HepG2 (cell line): ENCODE data around the gene ART4. TPM values are rescaled to one million over a fixed set of nuclear protein-coding genes. Genes with fewer than 3 reads are reported as not detected.

ENCODE experiments used
- BCLAF1 ChIP-seq: fragments of 450-650 bp; IDR thresholded peaks from 2 replicates; pipeline ENCODE4 v1.6.1; 2017; ENCODE audit warnings: mild to moderate bottlenecking
- CBX2 ChIP-seq, 2 experiments: fragments of 200-600 bp in 1 of 2; sonication (generic); formaldehyde crosslinking in 1 of 2; IDR thresholded peaks; 2 replicates each; pipeline versions ENCODE4 v1.7.0 to v1.8.1; 2018 to 2022; ENCODE audit warnings: low read depth in 2 of 2, low read length in 1 of 2, mild to moderate bottlenecking in 1 of 2, missing genetic modification reagents in 1 of 2
- KLF12 ChIP-seq: sonication (generic); formaldehyde crosslinking; IDR thresholded peaks from 2 replicates; pipeline ENCODE4 v1.4.0; 2020; ENCODE audit warnings: missing genetic modification reagents, borderline replicate concordance
- KLF15 ChIP-seq: sonication (generic); formaldehyde crosslinking; IDR thresholded peaks from 2 replicates; pipeline ENCODE4 v1.8.1; 2023; ENCODE audit warnings: borderline replicate concordance, mild to moderate bottlenecking, inconsistent platforms, missing genetic modification reagents, mixed read lengths
- MAZ ChIP-seq, 2 experiments: sonication (generic) in 1 of 2; formaldehyde crosslinking in 1 of 2; IDR thresholded peaks; 2 replicates each; pipeline versions ENCODE4 v1.5.0 to v1.6.1; 2012 to 2020; ENCODE audit warnings: low read depth in 2 of 2, mild to moderate bottlenecking in 2 of 2, borderline replicate concordance in 1 of 2, improper control_type of control experiment in 1 of 2, low read length in 1 of 2, missing genetic modification reagents in 1 of 2, moderate library complexity in 1 of 2
- MTERF4 ChIP-seq: sonication (generic); formaldehyde crosslinking; IDR thresholded peaks from 2 replicates; pipeline ENCODE4 v1.8.0; 2023; ENCODE audit warnings: mild to moderate bottlenecking, missing genetic modification reagents
- NR2F6 ChIP-seq, 2 experiments: IDR thresholded peaks; 2 replicates each; pipeline ENCODE4 v1.6.1; 2016; ENCODE audit warnings: antibody characterized with exemption in 1 of 2, mild to moderate bottlenecking in 1 of 2
- POGZ ChIP-seq: sonication (generic); formaldehyde crosslinking; IDR thresholded peaks from 2 replicates; pipeline ENCODE4 v1.4.0; 2020; ENCODE audit warnings: mild to moderate bottlenecking, missing genetic modification reagents
- SMC3 ChIP-seq: IDR thresholded peaks from 2 replicates; pipeline ENCODE4 v1.6.1; 2011; ENCODE audit warnings: low read length, improper control_type of control experiment
- SYNCRIP ChIP-seq: fragments of 200-400 bp; formaldehyde crosslinking; IDR thresholded peaks from 2 replicates; pipeline ENCODE4 v1.6.1; 2018; ENCODE audit warnings: mild to moderate bottlenecking, low read depth, low read length; ENCODE audit not compliant: insufficient read depth
- ZBTB34 ChIP-seq: sonication (generic); formaldehyde crosslinking; IDR thresholded peaks from 2 replicates; pipeline ENCODE4 v1.8.0; 2022; ENCODE audit warnings: mild to moderate bottlenecking, missing genetic modification reagents
- ZEB1 ChIP-seq: IDR thresholded peaks from 2 replicates; pipeline ENCODE4 v1.6.1; 2012; ENCODE audit warnings: mild to moderate bottlenecking, low read depth, inconsistent platforms; ENCODE audit not compliant: insufficient replicate concordance
- ZNF263 ChIP-seq: sonication (generic); formaldehyde crosslinking; IDR thresholded peaks from 2 replicates; pipeline ENCODE4 v1.4.0; 2020; ENCODE audit warnings: missing genetic modification reagents
- ZNF281 ChIP-seq: sonication (generic); formaldehyde crosslinking; IDR thresholded peaks from 2 replicates; pipeline ENCODE4 v1.4.0; 2020; ENCODE audit warnings: missing genetic modification reagents, borderline replicate concordance
- ZNF296 ChIP-seq: sonication (generic); formaldehyde crosslinking; conservative IDR thresholded peaks from 2 replicates; pipeline ENCODE4 v1.5.0; 2020; ENCODE audit warnings: mild to moderate bottlenecking, missing genetic modification reagents
- ZNF775 ChIP-seq: sonication (generic); formaldehyde crosslinking; IDR thresholded peaks from 2 replicates; pipeline ENCODE4 v1.4.0; 2020; ENCODE audit warnings: missing genetic modification reagents, mild to moderate bottlenecking, moderate library complexity, borderline replicate concordance
- ZSCAN12 ChIP-seq: sonication (generic); formaldehyde crosslinking; IDR thresholded peaks from 2 replicates; pipeline ENCODE4 v1.9.0; 2021; ENCODE audit warnings: mild to moderate bottlenecking, missing genetic modification reagents
- polyA plus RNA-seq, 8 experiments: library from polyadenylated mRNA; depleted of rRNA in 3 of 8; stranded (reverse) in 7 of 8; unstranded in 1 of 8; fragments of >200 nt; fragmentation: Illumina TruSeq in 4 of 8; extraction: Trizol in 4 of 8; gene quantifications; 2 replicates each; pipeline versions ENCODE4 v1.2.1 to v1.2.3, GENCODE V29; 2011 to 2016; ENCODE audit warnings: low read depth in 4 of 8, missing spikeins in 1 of 8, mixed read lengths in 1 of 8; ENCODE audit not compliant: insufficient read depth in 1 of 8
- total RNA-seq, 5 experiments: library from RNA; depleted of rRNA; stranded (reverse); fragments of >200 nt; fragmentation: Illumina TruSeq; extraction: Trizol; gene quantifications; 2 replicates each; pipeline ENCODE4 v1.2.3, GENCODE V29; 2016; ENCODE audit warnings: low read depth in 1 of 5

ART4 gene
- total and polyA plus RNA-seq, 2 of the 13 experiments (the other 11 are each of a cell fraction or from before 2014, with no cell fraction given): 17.6 to 20.3 TPM

GRCh38 chr12:14841761-14842160 is 1.6 kb downstream of the ART4 start (continued):
- no peak; the same call in 1 of the 2 replicates for TF ChIP-seq ZNF281 (CRISPR knock-in tag)
- no peak for TF ChIP-seq ZNF775 (CRISPR knock-in tag)
- no peak for TF ChIP-seq ZBTB34 (CRISPR knock-in tag)
- no peak for TF ChIP-seq CBX2 (IDR thresholded peaks at IDR 0.05; ENCODE audit: low read depth, low read length)
- no peak for TF ChIP-seq CBX2 (CRISPR knock-in tag; IDR thresholded peaks at IDR 0.05; ENCODE audit: low read depth)
- no peak for TF ChIP-seq SMC3
- TF ChIP-seq MAZ (IDR thresholded peaks at IDR 0.05; ENCODE audit: borderline replicate concordance, low read depth, low read length): no peak
- TF ChIP-seq MAZ (CRISPR knock-in tag; IDR thresholded peaks at IDR 0.05; ENCODE audit: low read depth): no peak
- no peak for TF ChIP-seq NR2F6 (IDR thresholded peaks at IDR 0.05)
- TF ChIP-seq NR2F6 (CRISPR knock-in tag; IDR thresholded peaks at IDR 0.05): no peak
- TF ChIP-seq BCLAF1: no peak
- no peak for TF ChIP-seq ZNF296 (CRISPR knock-in tag)
- TF ChIP-seq ZSCAN12 (CRISPR knock-in tag): no peak
- no peak for TF ChIP-seq KLF15
- no peak for TF ChIP-seq ZEB1
- TF ChIP-seq MTERF4 (CRISPR knock-in tag): no peak
- peak; percentile 48; the same call in 1 of the 2 replicates for TF ChIP-seq POGZ (CRISPR knock-in tag)
- no peak for TF ChIP-seq SYNCRIP
- no peak for TF ChIP-seq ZNF263 (CRISPR knock-in tag)
- TF ChIP-seq KLF12 (CRISPR knock-in tag): no peak; the same call in 1 of the 2 replicates
